ENCODE data around the gene CLEC4M.

CLEC4M gene

GRCh38 chr19:7762719-7763293 lies at the start of gene CLEC4M:
Gene CLEC4M (plus strand): TSS chr19:7763243. CDS start chr19:7763267, 24 bp downstream.
- peaks cover 26% of the 10 kb centered on the region for H3K9me3 ChIP-seq (ENCODE audit: control insufficient read depth, low read length)
- H3K4me3 ChIP-seq (ENCODE audit: low read length) = no peak within 1 kb of the TSS
- DNase-seq (ENCODE audit: low read depth) = no peak
- no peaks in the 10 kb centered on the region for H3K4me1 ChIP-seq (ENCODE audit: control insufficient read depth, insufficient read depth, low read length)
- peaks cover 28% of the 10 kb centered on the region for H3K27me3 ChIP-seq (replicated peaks; ENCODE audit: control insufficient read depth, insufficient read depth, low read length)
- H3K9ac ChIP-seq (ENCODE audit: low read length) = no peak within 1 kb of the TSS
- H3K36me3 ChIP-seq (ENCODE audit: control insufficient read depth, insufficient read depth, low read length, severe bottlenecking) = no peaks in the 10 kb centered on the region

- peaks cover 16% of the 10 kb centered on the region for H3K27me3 ChIP-seq (replicated peaks; ENCODE audit: control insufficient read depth, insufficient read depth, low read length)
- no peaks in the 10 kb centered on the region for H3K4me1 ChIP-seq (ENCODE audit: control insufficient read depth, insufficient read depth, low read length)
- H3K9me3 ChIP-seq (ENCODE audit: control insufficient read depth, low read length) = peaks cover 6% of the 10 kb centered on the region
- no peak overlapping the region for H3K9ac ChIP-seq (ENCODE audit: low read length)
- DNase-seq (ENCODE audit: low read depth) = no peak
- H3K4me3 ChIP-seq (ENCODE audit: low read length) = no peak overlapping the region
- H3K36me3 ChIP-seq (ENCODE audit: control insufficient read depth, insufficient read depth, low read length, severe bottlenecking) = no peaks in the 10 kb centered on the region
These were observed 47.4 kb upstream of the CLEC4M start for GRCh38 chr19:7715671-7716070.

DNA sequence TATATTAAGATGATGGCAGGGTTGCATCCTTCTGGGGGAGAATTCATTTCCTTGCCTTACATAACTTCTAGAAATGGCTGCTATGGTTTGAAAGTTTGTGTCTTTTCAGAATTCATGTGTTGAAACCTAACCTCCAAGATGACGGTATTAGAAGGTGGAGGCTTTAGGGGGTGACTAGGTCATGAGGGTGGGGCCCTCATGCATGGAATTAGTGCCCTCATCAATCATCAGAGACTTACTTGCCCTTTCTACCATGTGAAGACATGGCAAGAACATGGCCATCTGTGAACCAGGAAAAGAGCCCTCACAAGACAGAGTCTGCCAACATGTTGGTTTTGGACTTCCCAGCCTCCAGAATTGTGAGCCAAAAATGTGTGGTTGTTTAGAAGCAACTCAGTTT lies 46.3 kb upstream of the CLEC4M start:
- Histone ChIP-seq H3K4me1 (ENCODE audit: control insufficient read depth, insufficient read depth, low read length) (no peaks in the 10 kb centered on the region), H3K9me3 (ENCODE audit: control insufficient read depth, low read length) (peaks cover 6% of the 10 kb centered on the region), H3K4me3 (ENCODE audit: low read length) (no peak overlapping the region), H3K9ac (ENCODE audit: low read length) (no peak overlapping the region), H3K36me3 (ENCODE audit: control insufficient read depth, insufficient read depth, low read length, severe bottlenecking) (no peaks in the 10 kb centered on the region), H3K27me3 (replicated peaks; ENCODE audit: control insufficient read depth, insufficient read depth, low read length) (peaks cover 17% of the 10 kb centered on the region)
- DNase-seq (ENCODE audit: low read depth) = no peak

DNA sequence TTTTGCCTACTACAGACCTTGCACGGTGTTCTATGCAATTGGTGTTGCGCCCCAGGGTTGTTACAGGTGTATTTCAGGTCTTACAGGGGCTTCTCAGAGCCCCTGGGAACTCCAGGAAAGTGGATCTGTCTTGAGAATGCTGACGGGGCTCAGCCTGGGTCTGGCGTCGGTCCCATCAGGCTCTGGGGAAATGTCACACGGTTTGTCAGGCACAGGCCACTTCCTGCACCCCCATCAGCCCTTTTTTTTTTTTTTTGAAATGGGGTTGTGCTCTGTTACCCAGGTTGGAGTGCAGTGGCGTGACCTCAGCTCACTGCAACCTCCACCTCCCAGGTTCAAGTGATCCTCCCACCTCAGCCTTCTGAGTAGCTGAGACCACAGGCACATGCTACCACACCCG lies 44.4 kb upstream of the CLEC4M start:
- Histone ChIP-seq H3K36me3 (ENCODE audit: control insufficient read depth, insufficient read depth, low read length, severe bottlenecking) (no peaks in the 10 kb centered on the region), H3K27me3 (replicated peaks; ENCODE audit: control insufficient read depth, insufficient read depth, low read length) (peaks cover 23% of the 10 kb centered on the region), H3K9me3 (ENCODE audit: control insufficient read depth, low read length) (peaks cover 6% of the 10 kb centered on the region), H3K9ac (ENCODE audit: low read length) (no peak overlapping the region), H3K4me3 (ENCODE audit: low read length) (no peak overlapping the region), H3K4me1 (ENCODE audit: control insufficient read depth, insufficient read depth, low read length) (no peaks in the 10 kb centered on the region)
- no peak for DNase-seq (ENCODE audit: low read depth)

- no peak overlapping the region for H3K4me3 ChIP-seq (ENCODE audit: low read length)
- no peak for DNase-seq (ENCODE audit: low read depth)
- no peaks in the 10 kb centered on the region for H3K4me1 ChIP-seq (ENCODE audit: control insufficient read depth, insufficient read depth, low read length)
- no peak overlapping the region for H3K9ac ChIP-seq (ENCODE audit: low read length)
- no peaks in the 10 kb centered on the region for H3K36me3 ChIP-seq (ENCODE audit: control insufficient read depth, insufficient read depth, low read length, severe bottlenecking)
- H3K9me3 ChIP-seq (ENCODE audit: control insufficient read depth, low read length) = peaks cover 8% of the 10 kb centered on the region
- peaks cover 30% of the 10 kb centered on the region for H3K27me3 ChIP-seq (replicated peaks; ENCODE audit: control insufficient read depth, insufficient read depth, low read length)
These were observed 42.7 kb upstream of the CLEC4M start for GRCh38 chr19:7720351-7720750.

- no peaks in the 10 kb centered on the region for H3K36me3 ChIP-seq (ENCODE audit: control insufficient read depth, insufficient read depth, low read length, severe bottlenecking)
- no peak for DNase-seq (ENCODE audit: low read depth)
- H3K9ac ChIP-seq (ENCODE audit: low read length) = no peak overlapping the region
- H3K4me3 ChIP-seq (ENCODE audit: low read length) = no peak overlapping the region
- peaks cover 3% of the 10 kb centered on the region for H3K9me3 ChIP-seq (ENCODE audit: control insufficient read depth, low read length)
- no peaks in the 10 kb centered on the region for H3K4me1 ChIP-seq (ENCODE audit: control insufficient read depth, insufficient read depth, low read length)
- H3K27me3 ChIP-seq (replicated peaks; ENCODE audit: control insufficient read depth, insufficient read depth, low read length) = peaks cover 37% of the 10 kb centered on the region
These were observed 40.8 kb upstream of the CLEC4M start for GRCh38 chr19:7722231-7722651.

DNA sequence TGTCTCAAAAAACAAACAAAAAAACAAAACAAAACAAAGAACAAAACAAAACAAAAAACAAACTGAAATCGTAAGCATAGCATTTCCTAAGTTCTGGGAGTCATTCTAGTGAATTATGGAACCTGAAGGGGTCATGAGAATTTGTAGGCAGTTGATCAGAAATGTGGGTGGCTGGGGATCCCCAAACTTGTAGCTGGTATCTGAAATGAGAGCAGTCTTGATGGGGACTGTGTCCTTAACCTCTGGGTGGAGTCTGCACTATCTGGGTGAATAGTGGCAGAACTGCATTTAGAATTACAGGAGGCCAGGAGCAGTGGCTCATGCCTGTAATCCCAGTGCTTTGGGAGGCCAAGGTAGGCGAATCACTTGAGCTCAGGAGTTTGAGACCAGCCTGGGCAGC lies 37.3 kb upstream of the CLEC4M start:
- no peak for DNase-seq (ENCODE audit: low read depth)

GRCh38 chr19:7729211-7729610 lies 33.8 kb upstream of the CLEC4M start:
- Histone ChIP-seq H3K9me3 (ENCODE audit: control insufficient read depth, low read length) (no peaks in the 10 kb centered on the region), H3K36me3 (ENCODE audit: control insufficient read depth, insufficient read depth, low read length, severe bottlenecking) (no peaks in the 10 kb centered on the region), H3K9ac (ENCODE audit: low read length) (no peak overlapping the region), H3K27me3 (replicated peaks; ENCODE audit: control insufficient read depth, insufficient read depth, low read length) (peaks cover 64% of the 10 kb centered on the region), H3K4me3 (ENCODE audit: low read length) (no peak overlapping the region), H3K4me1 (ENCODE audit: control insufficient read depth, insufficient read depth, low read length) (no peaks in the 10 kb centered on the region)
- DNase-seq (ENCODE audit: low read depth) = no peak

More for the DNA sequence above, 37.3 kb upstream of the CLEC4M start:
- Histone ChIP-seq H3K9me3 (ENCODE audit: control insufficient read depth, low read length) (peaks cover 3% of the 10 kb centered on the region), H3K4me1 (ENCODE audit: control insufficient read depth, insufficient read depth, low read length) (no peaks in the 10 kb centered on the region), H3K36me3 (ENCODE audit: control insufficient read depth, insufficient read depth, low read length, severe bottlenecking) (no peaks in the 10 kb centered on the region), H3K4me3 (ENCODE audit: low read length) (no peak overlapping the region), H3K9ac (ENCODE audit: low read length) (no peak overlapping the region), H3K27me3 (replicated peaks; ENCODE audit: control insufficient read depth, insufficient read depth, low read length) (peaks cover 49% of the 10 kb centered on the region)

DNA sequence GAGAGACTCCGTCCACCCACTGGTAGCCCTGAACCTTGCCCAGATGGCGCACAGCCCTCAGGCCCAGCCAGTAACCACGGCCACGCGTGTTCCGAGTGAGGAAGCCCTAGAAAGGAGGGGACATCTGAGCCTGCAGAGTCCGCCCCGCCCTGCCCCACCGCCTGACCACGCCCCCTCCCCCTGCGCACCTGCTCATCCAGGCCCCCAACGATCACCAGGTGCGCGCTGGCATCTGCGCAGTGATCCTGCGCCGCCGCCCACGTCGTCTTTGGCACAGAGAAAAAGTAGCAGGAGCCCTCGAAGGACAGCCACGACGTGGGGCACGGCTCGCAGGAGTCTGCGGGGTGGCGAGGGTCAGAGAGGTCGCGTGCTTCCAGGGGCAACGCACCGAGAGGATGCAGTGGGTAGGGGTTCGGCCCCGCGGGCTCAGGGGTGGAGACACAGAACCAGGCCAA lies 33.2 kb upstream of the CLEC4M start:
- Histone ChIP-seq H3K9me3 (ENCODE audit: control insufficient read depth, low read length) (no peaks in the 10 kb centered on the region), H3K9ac (ENCODE audit: low read length) (no peak overlapping the region), H3K4me1 (ENCODE audit: control insufficient read depth, insufficient read depth, low read length) (no peaks in the 10 kb centered on the region), H3K36me3 (ENCODE audit: control insufficient read depth, insufficient read depth, low read length, severe bottlenecking) (no peaks in the 10 kb centered on the region), H3K27me3 (replicated peaks; ENCODE audit: control insufficient read depth, insufficient read depth, low read length) (peaks cover 62% of the 10 kb centered on the region), H3K4me3 (ENCODE audit: low read length) (no peak overlapping the region)
- DNase-seq (ENCODE audit: low read depth) = no peak

- no peak for DNase-seq (ENCODE audit: low read depth)
- peaks cover 63% of the 10 kb centered on the region for H3K27me3 ChIP-seq (replicated peaks; ENCODE audit: control insufficient read depth, insufficient read depth, low read length)
- no peak overlapping the region for H3K9ac ChIP-seq (ENCODE audit: low read length)
- H3K4me3 ChIP-seq (ENCODE audit: low read length) = no peak overlapping the region
- no peaks in the 10 kb centered on the region for H3K36me3 ChIP-seq (ENCODE audit: control insufficient read depth, insufficient read depth, low read length, severe bottlenecking)
- H3K9me3 ChIP-seq (ENCODE audit: control insufficient read depth, low read length) = no peaks in the 10 kb centered on the region
- no peaks in the 10 kb centered on the region for H3K4me1 ChIP-seq (ENCODE audit: control insufficient read depth, insufficient read depth, low read length)
These were observed 32.5 kb upstream of the CLEC4M start for GRCh38 chr19:7730286-7731217.

DNA sequence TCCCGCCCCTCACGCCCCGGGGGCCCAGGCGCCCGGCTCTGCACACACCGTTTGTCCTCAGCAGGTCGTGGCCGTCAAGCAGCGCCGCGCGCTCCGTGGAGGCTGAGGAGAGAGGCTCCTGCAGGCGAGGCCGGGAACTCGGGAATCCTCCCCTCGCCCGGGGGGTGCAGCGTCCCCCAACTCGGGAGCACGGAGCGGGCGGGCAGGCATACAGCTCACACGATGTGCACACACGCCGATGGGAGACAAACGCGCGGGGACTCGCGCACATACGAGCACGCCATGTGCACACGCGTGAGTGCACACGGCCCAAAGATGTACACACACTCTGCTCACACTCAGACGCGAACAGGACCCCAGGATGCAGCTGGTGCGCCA lies 31.8 kb upstream of the CLEC4M start:
- Histone ChIP-seq H3K9me3 (ENCODE audit: control insufficient read depth, low read length) (no peaks in the 10 kb centered on the region), H3K4me1 (ENCODE audit: control insufficient read depth, insufficient read depth, low read length) (no peaks in the 10 kb centered on the region), H3K36me3 (ENCODE audit: control insufficient read depth, insufficient read depth, low read length, severe bottlenecking) (no peaks in the 10 kb centered on the region), H3K4me3 (ENCODE audit: low read length) (no peak overlapping the region), H3K9ac (ENCODE audit: low read length) (no peak overlapping the region), H3K27me3 (replicated peaks; ENCODE audit: control insufficient read depth, insufficient read depth, low read length) (peaks cover 70% of the 10 kb centered on the region)
- no peak for DNase-seq (ENCODE audit: low read depth)

All from adipocyte (in vitro differentiated cells).